ENCODE results near the gene RHOBTB3.
"Not testable (repeated sequence)": the region's sequence is repeated elsewhere in the genome, so short reads cannot be mapped to it uniquely, and the experiment has no call there.

RHOBTB3 gene

DNA sequence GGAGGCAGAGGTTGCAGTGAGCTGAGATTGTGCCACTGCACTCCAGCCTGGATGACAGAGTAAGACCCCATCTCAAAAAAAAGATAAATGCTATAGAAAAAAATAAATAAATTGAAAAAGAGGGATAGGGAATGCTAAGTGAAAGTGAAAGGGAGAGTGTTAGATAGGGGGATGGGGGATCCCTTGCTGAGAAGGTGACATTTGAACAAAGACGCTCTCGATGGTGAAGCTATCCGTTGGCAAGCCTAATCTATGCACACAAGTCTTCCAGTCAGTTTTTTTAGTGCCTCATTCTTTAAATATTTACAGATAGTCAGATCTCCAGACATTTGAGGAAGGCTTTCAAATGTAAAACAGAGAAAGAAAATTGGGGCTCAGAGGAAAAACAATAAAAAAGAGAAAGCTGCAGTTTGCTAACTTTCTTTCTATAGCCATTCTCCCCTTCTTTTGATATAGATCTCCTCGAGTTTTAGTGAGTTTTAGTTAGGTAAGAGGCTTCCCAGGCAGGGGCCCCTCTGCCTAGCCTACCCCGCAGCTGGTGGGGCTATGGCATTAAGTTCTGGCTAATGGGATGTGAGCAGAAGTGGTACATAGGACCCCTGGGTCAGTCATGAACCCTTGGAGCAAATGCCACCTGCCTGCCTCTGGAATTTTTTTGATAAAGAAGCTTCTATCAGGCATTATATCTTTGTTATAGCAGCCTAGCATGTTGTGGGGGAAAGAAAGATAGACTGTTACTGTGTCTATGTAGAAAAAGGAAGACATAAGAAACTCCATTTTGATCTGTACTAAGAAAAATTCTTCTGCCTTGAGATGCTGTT lies 79.4 kb downstream of the RHOBTB3 start:
- TF ChIP-seq RARB (CRISPR knock-in tag; IDR thresholded peaks at IDR 0.05): no peak
- no peak for TF ChIP-seq OSR1 (CRISPR knock-in tag; IDR thresholded peaks at IDR 0.05)
- no peak for TF ChIP-seq SNAI2 (CRISPR knock-in tag; IDR thresholded peaks at IDR 0.05)
- TF ChIP-seq CSDC2 (CRISPR knock-in tag; IDR thresholded peaks at IDR 0.05): no peak
- no peak for TF ChIP-seq BACH2 (CRISPR knock-in tag; IDR thresholded peaks at IDR 0.05; ENCODE audit: borderline replicate concordance)
- TF ChIP-seq, protein P1, sequence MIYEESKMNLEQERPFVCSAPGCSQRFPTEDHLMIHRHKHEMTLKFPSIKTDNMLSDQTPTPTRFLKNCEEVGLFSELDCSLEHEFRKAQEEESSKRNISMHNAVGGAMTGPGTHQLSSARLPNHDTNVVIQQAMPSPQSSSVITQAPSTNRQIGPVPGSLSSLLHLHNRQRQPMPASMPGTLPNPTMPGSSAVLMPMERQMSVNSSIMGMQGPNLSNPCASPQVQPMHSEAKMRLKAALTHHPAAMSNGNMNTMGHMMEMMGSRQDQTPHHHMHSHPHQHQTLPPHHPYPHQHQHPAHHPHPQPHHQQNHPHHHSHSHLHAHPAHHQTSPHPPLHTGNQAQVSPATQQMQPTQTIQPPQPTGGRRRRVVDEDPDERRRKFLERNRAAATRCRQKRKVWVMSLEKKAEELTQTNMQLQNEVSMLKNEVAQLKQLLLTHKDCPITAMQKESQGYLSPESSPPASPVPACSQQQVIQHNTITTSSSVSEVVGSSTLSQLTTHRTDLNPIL (CRISPR knock-in tag; IDR thresholded peaks at IDR 0.05; ENCODE audit: low read depth): no peak
- no peak for TF ChIP-seq GLIS3 (CRISPR knock-in tag; IDR thresholded peaks at IDR 0.05)
- TF ChIP-seq, protein P2, sequence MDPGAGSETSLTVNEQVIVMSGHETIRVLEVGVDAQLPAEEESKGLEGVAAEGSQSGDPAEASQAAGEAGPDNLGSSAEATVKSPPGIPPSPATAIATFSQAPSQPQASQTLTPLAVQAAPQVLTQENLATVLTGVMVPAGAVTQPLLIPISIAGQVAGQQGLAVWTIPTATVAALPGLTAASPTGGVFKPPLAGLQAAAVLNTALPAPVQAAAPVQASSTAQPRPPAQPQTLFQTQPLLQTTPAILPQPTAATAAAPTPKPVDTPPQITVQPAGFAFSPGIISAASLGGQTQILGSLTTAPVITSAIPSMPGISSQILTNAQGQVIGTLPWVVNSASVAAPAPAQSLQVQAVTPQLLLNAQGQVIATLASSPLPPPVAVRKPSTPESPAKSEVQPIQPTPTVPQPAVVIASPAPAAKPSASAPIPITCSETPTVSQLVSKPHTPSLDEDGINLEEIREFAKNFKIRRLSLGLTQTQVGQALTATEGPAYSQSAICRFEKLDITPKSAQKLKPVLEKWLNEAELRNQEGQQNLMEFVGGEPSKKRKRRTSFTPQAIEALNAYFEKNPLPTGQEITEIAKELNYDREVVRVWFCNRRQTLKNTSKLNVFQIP (CRISPR knock-in tag; IDR thresholded peaks at IDR 0.05; ENCODE audit: borderline replicate concordance, low read depth): no peak
- no peak for TF ChIP-seq TOX (CRISPR knock-in tag; IDR thresholded peaks at IDR 0.05; ENCODE audit: borderline replicate concordance)
- TF ChIP-seq ZFP3 (CRISPR knock-in tag; IDR thresholded peaks at IDR 0.05): no peak
- no peak for TF ChIP-seq ZNF565 (CRISPR knock-in tag; conservative IDR thresholded peaks at IDR 0.05; ENCODE audit: low read depth)
- no peak for TF ChIP-seq ZNF8 (CRISPR knock-in tag; IDR thresholded peaks at IDR 0.05)
- TF ChIP-seq, protein P3, sequence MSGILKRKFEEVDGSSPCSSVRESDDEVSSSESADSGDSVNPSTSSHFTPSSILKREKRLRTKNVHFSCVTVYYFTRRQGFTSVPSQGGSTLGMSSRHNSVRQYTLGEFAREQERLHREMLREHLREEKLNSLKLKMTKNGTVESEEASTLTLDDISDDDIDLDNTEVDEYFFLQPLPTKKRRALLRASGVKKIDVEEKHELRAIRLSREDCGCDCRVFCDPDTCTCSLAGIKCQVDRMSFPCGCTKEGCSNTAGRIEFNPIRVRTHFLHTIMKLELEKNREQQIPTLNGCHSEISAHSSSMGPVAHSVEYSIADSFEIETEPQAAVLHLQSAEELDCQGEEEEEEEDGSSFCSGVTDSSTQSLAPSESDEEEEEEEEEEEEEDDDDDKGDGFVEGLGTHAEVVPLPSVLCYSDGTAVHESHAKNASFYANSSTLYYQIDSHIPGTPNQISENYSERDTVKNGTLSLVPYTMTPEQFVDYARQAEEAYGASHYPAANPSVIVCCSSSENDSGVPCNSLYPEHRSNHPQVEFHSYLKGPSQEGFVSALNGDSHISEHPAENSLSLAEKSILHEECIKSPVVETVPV (CRISPR knock-in tag; IDR thresholded peaks at IDR 0.05): no peak
- TF ChIP-seq TCF4 (CRISPR knock-in tag; IDR thresholded peaks at IDR 0.05; ENCODE audit: borderline replicate concordance): no peak
- TF ChIP-seq ARNTL (CRISPR knock-in tag; IDR thresholded peaks at IDR 0.05; ENCODE audit: borderline replicate concordance, low read depth): no peak
- TF ChIP-seq, protein P4, sequence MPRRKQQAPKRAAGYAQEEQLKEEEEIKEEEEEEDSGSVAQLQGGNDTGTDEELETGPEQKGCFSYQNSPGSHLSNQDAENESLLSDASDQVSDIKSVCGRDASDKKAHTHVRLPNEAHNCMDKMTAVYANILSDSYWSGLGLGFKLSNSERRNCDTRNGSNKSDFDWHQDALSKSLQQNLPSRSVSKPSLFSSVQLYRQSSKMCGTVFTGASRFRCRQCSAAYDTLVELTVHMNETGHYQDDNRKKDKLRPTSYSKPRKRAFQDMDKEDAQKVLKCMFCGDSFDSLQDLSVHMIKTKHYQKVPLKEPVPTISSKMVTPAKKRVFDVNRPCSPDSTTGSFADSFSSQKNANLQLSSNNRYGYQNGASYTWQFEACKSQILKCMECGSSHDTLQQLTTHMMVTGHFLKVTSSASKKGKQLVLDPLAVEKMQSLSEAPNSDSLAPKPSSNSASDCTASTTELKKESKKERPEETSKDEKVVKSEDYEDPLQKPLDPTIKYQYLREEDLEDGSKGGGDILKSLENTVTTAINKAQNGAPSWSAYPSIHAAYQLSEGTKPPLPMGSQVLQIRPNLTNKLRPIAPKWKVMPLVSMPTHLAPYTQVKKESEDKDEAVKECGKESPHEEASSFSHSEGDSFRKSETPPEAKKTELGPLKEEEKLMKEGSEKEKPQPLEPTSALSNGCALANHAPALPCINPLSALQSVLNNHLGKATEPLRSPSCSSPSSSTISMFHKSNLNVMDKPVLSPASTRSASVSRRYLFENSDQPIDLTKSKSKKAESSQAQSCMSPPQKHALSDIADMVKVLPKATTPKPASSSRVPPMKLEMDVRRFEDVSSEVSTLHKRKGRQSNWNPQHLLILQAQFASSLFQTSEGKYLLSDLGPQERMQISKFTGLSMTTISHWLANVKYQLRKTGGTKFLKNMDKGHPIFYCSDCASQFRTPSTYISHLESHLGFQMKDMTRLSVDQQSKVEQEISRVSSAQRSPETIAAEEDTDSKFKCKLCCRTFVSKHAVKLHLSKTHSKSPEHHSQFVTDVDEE (CRISPR knock-in tag; IDR thresholded peaks at IDR 0.05): no peak
- no peak for ATAC-seq

DNA sequence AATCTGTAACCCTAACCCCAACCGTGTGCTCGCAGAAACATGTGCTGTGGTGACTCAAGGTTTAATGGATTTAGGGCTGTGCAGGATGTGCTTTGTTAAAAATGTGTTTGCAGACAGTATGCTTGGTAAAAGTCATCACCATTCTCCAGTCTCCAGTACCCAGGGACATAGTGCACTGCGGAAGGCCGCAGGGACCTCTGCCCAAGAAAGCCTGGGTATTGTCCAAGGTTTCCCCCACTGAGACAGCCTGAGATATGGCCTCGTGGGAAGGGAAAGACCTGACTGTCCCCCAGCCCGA lies 79.9 kb downstream of the RHOBTB3 start:
- ATAC-seq: not testable (repeated sequence)

DNA sequence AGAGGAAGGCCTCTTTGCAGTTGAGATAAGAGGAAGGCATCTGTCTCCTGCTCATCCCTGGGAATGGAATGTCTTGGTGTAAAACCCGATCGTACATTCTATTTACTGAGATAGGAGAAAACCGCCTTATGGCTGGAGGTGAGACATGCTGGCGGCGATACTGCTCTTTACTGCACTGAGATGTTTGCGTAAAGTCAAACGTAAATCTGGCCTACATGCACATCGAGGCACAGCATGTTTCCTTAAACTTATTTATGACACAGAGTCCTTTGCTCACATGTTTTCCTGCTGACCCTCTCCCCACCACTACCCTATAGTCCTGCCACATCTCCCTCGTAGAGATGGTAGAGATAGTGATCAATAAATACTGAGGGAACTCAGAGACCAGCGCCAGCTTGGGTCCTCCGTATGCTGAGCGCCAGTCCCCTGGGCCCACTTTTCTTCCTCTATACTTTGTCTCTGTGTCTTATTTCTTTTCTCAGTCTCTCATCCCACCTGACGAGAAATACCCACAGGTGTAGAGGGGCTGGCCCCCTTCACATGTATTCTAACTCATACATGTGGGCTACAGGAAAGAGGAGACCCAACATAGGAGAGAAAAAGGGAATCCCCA lies 80.4 kb downstream of the RHOBTB3 start:
- ATAC-seq: not testable (repeated sequence)

DNA sequence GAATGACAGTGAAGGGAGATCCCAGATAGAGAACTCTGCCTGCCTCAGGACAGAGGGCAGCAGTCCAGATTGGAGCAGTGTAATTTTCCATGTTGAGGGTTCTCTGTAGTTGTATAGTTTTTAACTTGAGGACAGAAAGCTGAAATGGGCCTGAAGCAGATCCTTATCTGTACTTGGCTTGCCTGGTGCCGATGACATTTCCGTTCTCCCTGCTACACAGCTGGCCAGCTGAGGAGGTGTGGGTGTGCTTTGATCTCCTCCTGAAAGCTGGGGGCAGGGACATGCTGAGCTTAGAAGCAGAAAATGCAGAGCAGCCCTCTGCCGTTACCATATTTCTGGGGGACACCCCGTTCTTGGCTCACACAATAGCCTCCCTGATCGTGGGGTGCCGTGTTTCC lies 80.9 kb downstream of the RHOBTB3 start:
- no peak; the same call in 1 of the 3 replicates for ATAC-seq
- TF ChIP-seq, protein P2 (CRISPR knock-in tag; IDR thresholded peaks at IDR 0.05; ENCODE audit: borderline replicate concordance, low read depth): no peak
- TF ChIP-seq ZC3H10 (CRISPR knock-in tag; IDR thresholded peaks at IDR 0.05) (no peak), ARNTL (CRISPR knock-in tag; IDR thresholded peaks at IDR 0.05; ENCODE audit: borderline replicate concordance, low read depth) (no peak), OSR1 (CRISPR knock-in tag; IDR thresholded peaks at IDR 0.05) (no peak)
- TF ChIP-seq, protein P5, sequence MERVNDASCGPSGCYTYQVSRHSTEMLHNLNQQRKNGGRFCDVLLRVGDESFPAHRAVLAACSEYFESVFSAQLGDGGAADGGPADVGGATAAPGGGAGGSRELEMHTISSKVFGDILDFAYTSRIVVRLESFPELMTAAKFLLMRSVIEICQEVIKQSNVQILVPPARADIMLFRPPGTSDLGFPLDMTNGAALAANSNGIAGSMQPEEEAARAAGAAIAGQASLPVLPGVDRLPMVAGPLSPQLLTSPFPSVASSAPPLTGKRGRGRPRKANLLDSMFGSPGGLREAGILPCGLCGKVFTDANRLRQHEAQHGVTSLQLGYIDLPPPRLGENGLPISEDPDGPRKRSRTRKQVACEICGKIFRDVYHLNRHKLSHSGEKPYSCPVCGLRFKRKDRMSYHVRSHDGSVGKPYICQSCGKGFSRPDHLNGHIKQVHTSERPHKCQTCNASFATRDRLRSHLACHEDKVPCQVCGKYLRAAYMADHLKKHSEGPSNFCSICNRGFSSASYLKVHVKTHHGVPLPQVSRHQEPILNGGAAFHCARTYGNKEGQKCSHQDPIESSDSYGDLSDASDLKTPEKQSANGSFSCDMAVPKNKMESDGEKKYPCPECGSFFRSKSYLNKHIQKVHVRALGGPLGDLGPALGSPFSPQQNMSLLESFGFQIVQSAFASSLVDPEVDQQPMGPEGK (CRISPR knock-in tag; IDR thresholded peaks at IDR 0.05; ENCODE audit: borderline replicate concordance): no peak
- TF ChIP-seq, protein P4 (CRISPR knock-in tag; IDR thresholded peaks at IDR 0.05): no peak

DNA sequence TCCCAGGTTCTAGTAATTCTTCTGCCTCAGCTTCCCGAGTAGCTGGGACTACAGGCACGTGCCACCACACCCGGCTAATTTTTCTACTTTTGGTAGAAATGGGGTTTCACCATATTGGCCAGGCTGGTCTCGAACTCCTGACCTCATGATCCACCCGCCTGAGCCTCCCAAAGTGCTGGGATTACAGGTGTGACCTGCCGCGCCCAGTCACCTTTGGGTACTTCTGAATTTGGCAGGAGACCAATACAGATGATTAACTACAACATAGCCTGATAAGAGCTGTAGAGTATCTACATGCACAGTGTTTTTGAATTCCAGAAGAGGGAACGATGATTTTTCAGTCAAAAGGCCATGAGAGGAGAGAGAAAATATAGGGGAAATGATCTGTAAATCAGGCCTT lies 81.9 kb downstream of the RHOBTB3 start:
- not testable (repeated sequence) for ATAC-seq

All from SK-N-SH treated with all-trans-retinoic acid at 6 μM for 48 hours (cell line).